ENCODE results near the gene ERC1.
"Not testable (repeated sequence)": the region's sequence is repeated elsewhere in the genome, so short reads cannot be mapped to it uniquely, and the experiment has no call there.

GRCh38 chr12:1198854-1199253 is 207.8 kb downstream of the ERC1 start:
- TF ChIP-seq CTCF (IDR thresholded peaks at IDR 0.05); EP300 (IDR thresholded peaks at IDR 0.05); REST (IDR thresholded peaks at IDR 0.05); CBX8 (IDR thresholded peaks at IDR 0.05); SMC3 (IDR thresholded peaks at IDR 0.05); RAD21 (conservative IDR thresholded peaks at IDR 0.05 in 1 of 2, IDR thresholded peaks at IDR 0.05 in 1 of 2); CHD2 (IDR thresholded peaks at IDR 0.05; ENCODE audit: low read length, partially characterized antibody); PHF8 (IDR thresholded peaks at IDR 0.05; ENCODE audit: borderline replicate concordance, low read depth); MAZ (IDR thresholded peaks at IDR 0.05; ENCODE audit: borderline replicate concordance, low read depth, low read length): not testable (repeated sequence)
